GM11168 (cell line): Measurements from ENCODE around the gene ERAP2.
"Not testable (repeated sequence)": the region's sequence is repeated elsewhere in the genome, so short reads cannot be mapped to it uniquely, and the experiment has no call there.

ENCODE experiments used
- in situ Hi-C: fragments of 300-500 bp; cut with MboI; formaldehyde crosslinking; loops from one replicate; pipeline ENCODE4 v1.12.0; 2022; ENCODE audit warnings: low sequenced_read_pairs; ENCODE audit not compliant: unreplicated experiment

Gene ERAP2

GRCh38 chr5:96928931-96929708 lies 52.8 kb downstream of the ERAP2 start:
- in situ Hi-C loops: no loop called here

DNA sequence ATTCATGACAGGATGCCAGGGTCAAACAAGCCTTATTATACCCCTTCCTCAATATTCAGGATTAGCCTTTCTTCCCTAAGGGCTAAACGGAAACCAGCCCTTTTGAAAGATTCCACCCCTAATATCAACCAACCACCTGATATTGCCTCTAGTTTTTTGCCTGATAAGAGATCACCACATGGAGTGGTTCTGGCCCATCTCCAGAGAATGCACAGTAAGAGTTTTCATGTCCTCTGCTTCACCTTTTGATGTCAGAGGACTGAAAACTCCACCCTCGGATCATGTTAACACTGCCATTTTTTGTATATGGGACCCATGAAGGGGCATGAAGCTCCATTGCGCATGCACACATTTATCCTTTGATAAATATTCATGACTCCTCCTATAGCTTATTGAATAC lies 53.8 kb downstream of the ERAP2 start:
- in situ Hi-C loops: no loop called here

GRCh38 chr5:96930589-96930988 lies 54.3 kb downstream of the ERAP2 start:
- in situ Hi-C loops: no loop called here

DNA sequence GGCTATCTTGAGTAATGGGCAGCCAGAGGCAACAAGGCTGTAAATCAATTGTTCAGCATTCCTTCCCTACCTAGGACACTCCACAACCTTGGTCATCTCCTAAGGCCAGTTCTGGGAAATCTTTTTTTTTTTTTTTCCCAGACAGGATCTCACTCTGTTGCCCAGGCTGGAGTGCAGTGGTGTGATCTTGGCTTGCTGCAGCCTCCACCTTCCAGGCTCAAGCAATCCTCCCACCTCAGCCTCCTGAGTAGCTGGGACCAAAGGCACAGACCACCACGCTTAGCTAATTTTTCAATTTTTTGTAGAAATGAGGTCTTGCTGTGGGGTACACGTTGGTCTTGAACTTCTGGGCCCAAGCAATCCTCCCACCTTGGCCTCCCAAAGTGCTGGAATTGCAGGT lies 54.7 kb downstream of the ERAP2 start:
- in situ Hi-C loops: not testable (repeated sequence)

GRCh38 chr5:96931605-96932004 lies 55.3 kb downstream of the ERAP2 start:
- in situ Hi-C loops: no loop called here

GRCh38 chr5:96932026-96932425 lies 55.7 kb downstream of the ERAP2 start:
- in situ Hi-C loops: no loop called here

- in situ Hi-C loops: no loop called here
These were observed 57.7 kb downstream of the ERAP2 start for GRCh38 chr5:96933764-96934707.

GRCh38 chr5:96934708-96935558 lies 58.6 kb downstream of the ERAP2 start:
- in situ Hi-C loops: no loop called here

DNA sequence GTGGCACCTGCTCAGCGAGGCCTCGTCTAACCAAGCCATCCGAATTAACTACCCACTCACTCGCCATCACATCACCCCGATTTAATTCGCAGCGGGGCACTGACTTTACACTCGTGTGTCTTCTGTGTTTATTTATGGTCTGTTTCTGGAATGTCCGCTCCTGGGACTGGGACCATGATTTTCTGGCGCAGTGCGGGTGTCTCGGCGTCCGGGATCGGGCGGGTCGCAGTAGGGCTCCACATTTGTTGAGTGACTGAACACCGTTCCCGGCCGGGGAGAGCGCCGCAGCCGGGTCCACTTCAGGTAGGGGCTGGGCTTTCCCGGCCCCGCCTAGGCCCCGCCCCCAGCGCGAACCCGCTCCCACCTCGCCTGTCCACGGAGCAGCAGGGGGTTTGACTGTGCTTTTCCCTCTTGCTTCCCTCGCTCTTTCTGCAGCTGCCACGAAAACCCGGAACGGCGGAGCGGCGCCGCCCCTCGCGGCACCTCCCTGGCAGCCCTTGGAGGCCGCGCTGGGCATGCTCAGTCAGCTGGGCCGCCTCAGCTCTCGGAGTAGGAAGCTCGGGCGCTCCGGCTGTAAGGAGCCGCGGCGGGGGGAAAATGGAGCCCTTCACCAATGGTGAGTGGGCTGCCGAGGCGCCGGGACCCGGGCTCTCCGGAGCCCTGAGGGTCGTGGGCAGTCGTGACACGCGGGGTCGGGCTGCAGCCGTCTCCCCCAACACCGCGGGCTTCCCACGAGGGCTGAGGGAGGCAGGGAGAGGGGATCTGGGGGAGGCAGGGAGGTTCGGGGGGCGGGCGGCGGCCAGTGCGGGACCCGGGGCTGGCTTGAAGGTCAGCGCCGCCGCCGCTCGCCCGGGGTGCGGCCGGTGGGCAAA lies 59.5 kb downstream of the ERAP2 start, which contains the start of gene LNPEP:
LNPEP (plus strand) TSS at position 522 of the 872 bp plus-strand sequence; CDS start at position 598, 76 bp downstream.
- in situ Hi-C loops: no loop called here

DNA sequence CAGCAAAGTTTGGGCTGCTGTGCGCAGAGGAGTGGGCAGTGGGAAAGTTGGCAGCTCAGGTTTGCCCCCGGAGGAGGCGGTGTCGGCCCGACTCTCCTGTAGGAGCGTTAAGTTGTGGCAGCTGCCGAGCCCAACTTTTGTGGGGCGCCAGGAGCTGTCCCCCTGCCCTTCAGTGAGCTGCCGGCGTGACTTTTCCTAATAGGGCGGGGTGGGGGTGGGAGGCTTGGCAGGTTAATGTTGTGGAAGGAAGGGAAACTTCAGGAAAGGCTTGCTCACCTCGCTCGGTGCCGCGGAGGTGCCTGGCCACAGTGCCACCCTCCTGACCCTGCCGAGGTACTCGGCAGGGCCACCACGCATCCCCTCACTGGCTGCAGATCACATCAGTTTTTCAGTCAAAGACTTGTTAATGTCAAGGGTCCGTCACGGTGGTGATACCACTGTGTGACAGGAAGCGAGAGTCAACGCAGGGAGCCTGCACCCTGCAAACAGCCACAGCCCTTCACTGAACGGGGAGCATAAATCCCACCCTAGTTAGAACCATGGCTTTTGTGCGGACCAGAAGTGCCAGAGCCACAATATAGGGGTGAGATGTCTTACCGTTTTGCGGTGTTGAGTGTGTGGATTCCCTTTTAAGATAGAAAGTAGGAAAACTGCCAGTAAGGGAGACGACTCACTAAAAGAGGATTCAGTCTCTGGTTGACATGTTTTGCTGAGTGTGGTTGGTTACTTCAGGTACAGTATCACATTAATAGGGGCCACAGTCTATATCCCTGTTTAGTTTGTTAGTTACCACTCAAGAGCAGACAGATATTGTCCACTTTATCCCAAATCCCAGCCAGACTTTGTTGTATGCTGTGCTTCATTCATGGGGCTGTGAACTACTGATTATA lies 60.4 kb downstream of the ERAP2 start:
- in situ Hi-C loops: no loop called here

- in situ Hi-C loops: no loop called here
These were observed 64.3 kb downstream of the ERAP2 start for GRCh38 chr5:96940586-96940985.

- in situ Hi-C loops: no loop called here
These were observed 64.8 kb downstream of the ERAP2 start for GRCh38 chr5:96941140-96941539.

- in situ Hi-C loops: no loop called here
These were observed 65.8 kb downstream of the ERAP2 start for GRCh38 chr5:96942078-96942477.

- in situ Hi-C loops: no loop called here
These were observed 66.6 kb downstream of the ERAP2 start for GRCh38 chr5:96942911-96943310.

DNA sequence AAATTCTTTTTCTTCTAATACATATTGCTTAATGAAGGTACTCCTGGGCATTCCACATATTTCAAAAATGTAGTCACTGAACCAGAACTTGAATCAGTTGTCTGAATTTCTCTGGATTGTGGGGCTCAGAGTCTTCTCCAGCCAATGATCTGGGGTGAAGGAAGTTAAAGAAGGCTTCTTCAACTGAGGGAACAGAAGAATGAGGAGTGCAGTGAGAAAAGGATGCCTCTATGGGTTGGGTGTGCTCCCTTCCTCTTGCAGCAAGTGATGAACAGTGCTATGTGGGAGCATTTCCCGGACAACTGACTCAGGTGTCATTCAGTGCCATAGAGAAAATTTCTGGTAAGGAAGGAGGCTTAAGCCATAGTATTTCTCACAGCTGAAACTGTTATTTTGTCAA lies 67.5 kb downstream of the ERAP2 start:
- in situ Hi-C loops: no loop called here

DNA sequence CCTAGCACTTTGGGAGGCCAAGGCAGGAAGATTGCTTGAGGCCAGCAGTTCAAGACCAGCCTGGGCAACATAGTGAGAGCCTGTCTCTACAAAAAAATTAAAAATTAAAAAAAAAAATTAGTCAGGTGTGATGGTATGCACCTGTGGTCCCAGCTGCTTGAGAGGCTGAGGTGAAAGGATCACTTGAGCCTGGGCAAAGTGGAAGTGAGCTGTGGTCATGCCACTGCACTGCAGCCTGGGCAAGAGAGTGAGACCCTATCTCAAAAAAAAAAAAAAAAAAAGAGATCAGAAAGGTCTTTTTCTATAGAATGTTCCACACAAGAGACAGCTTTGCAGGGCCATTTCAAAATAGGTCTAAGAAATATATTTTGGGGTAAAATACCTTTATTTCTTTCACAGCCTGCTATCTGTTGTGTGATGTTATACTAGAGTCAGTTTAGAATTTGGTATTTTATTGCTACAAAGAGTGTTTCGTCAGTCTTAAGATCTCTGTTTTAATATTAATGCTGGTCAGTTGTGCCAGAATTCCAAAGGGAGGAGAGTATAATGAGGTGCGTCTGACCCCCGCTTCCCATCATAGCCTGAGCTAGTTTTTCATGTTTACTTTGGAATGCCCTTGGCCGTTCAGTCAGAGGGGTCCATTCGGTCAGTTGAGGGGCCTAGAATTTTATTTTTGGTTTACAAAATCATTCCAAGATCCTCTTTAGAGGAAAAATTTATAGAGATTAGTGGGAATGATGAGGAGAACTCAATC lies 69.0 kb downstream of the ERAP2 start:
- in situ Hi-C loops: no loop called here

GRCh38 chr5:96946381-96946780 lies 70.1 kb downstream of the ERAP2 start:
- in situ Hi-C loops: no loop called here
